ENCODE data around the gene ITM2B. TPM values are rescaled to one million over a fixed set of nuclear protein-coding genes. Genes with fewer than 3 reads are reported as not detected.
A peak's percentile ranks its signal among the peaks of the same experiment; 100 is the strongest.

ITM2B gene
- total RNA-seq, 1 experiment from 2014 or later, result 224 TPM

- Histone ChIP-seq H3K4me3 (ENCODE audit: low read depth, low read length) (no peak overlapping the region), H3K27me3 (replicated peaks; ENCODE audit: control insufficient read depth, insufficient read depth, low read length) (no peaks in the 10 kb centered on the region), H3K36me3 (ENCODE audit: control insufficient read depth, insufficient read depth, low read length) (peaks cover 4% of the 10 kb centered on the region; the same call in 1 of the 2 replicates), H3K9me3 (no peaks in the 10 kb centered on the region), H3K4me1 (peaks cover 15% of the 10 kb centered on the region)
- no peaks in the 10 kb centered on the region for H3K9me3 Mint-ChIP-seq (ENCODE audit: unreplicated experiment)
- H3K27me3 Mint-ChIP-seq (ENCODE audit: insufficient read depth, unreplicated experiment), result no peaks in the 10 kb centered on the region
- CTCF ChIA-PET, result no interaction called here
- TF ChIP-seq CTCF (IDR thresholded peaks at IDR 0.05; ENCODE audit: insufficient read depth in 1 of 2, low read depth in 1 of 2, low read length in 1 of 2, severe bottlenecking in 1 of 2, unreplicated experiment in 1 of 2), result no peak
- H3K36me3 Mint-ChIP-seq (ENCODE audit: insufficient read depth, unreplicated experiment), result peaks cover 45% of the 10 kb centered on the region
- intact Hi-C loops (cut with micrococcal nuclease; ENCODE audit: unreplicated experiment), result no loop called here
- peaks cover 14% of the 10 kb centered on the region for H3K4me1 Mint-ChIP-seq (ENCODE audit: low read depth, unreplicated experiment)
- no peak overlapping the region for H3K4me3 Mint-ChIP-seq (ENCODE audit: unreplicated experiment)
- POLR2A ChIA-PET, result no interaction called here
- no peak for DNase-seq
- no peak overlapping the region for H3K27ac Mint-ChIP-seq (ENCODE audit: unreplicated experiment)
- BruUV-seq (replicated peaks), result no TSS peak
Observed at GRCh38 chr13:48255954-48256353, 22.9 kb downstream of the ITM2B start.

- Histone ChIP-seq H3K4me3 (ENCODE audit: low read depth, low read length) (no peak overlapping the region), H3K4me1 (peaks cover 15% of the 10 kb centered on the region), H3K9me3 (no peaks in the 10 kb centered on the region), H3K27me3 (replicated peaks; ENCODE audit: control insufficient read depth, insufficient read depth, low read length) (no peaks in the 10 kb centered on the region), H3K36me3 (ENCODE audit: control insufficient read depth, insufficient read depth, low read length) (peaks cover 4% of the 10 kb centered on the region; the same call in 1 of the 2 replicates)
- peaks cover 14% of the 10 kb centered on the region for H3K4me1 Mint-ChIP-seq (ENCODE audit: low read depth, unreplicated experiment)
- intact Hi-C loops (cut with micrococcal nuclease; ENCODE audit: unreplicated experiment), result loop anchor here (2.0 kb wide), 2 partner anchors 23 to 35 kb away; no protein-coding TSS in a partner anchor
- H3K27me3 Mint-ChIP-seq (ENCODE audit: insufficient read depth, unreplicated experiment), result no peaks in the 10 kb centered on the region
- POLR2A ChIA-PET, result interaction anchor here (0.6 kb wide), 1 partner anchor 220 kb away, joined by 3 read pairs; no protein-coding TSS in a partner anchor
- peaks cover 58% of the 10 kb centered on the region for H3K36me3 Mint-ChIP-seq (ENCODE audit: insufficient read depth, unreplicated experiment)
- DNase-seq, result peak in 1 of 2 experiments; percentile 43
- no peaks in the 10 kb centered on the region for H3K9me3 Mint-ChIP-seq (ENCODE audit: unreplicated experiment)
- TF ChIP-seq CTCF (IDR thresholded peaks at IDR 0.05; ENCODE audit: insufficient read depth in 1 of 2, low read depth in 1 of 2, low read length in 1 of 2, severe bottlenecking in 1 of 2, unreplicated experiment in 1 of 2), result no peak
- CTCF ChIA-PET, result no interaction called here
- no peak overlapping the region for H3K4me3 Mint-ChIP-seq (ENCODE audit: unreplicated experiment)
- H3K27ac Mint-ChIP-seq (ENCODE audit: unreplicated experiment), result no peak overlapping the region
- BruUV-seq (replicated peaks), result no TSS peak
Observed at GRCh38 chr13:48258002-48258401, 25.0 kb downstream of the ITM2B start.

GRCh38 chr13:48258430-48258829 is 25.4 kb downstream of the ITM2B start:
- no peak overlapping the region for H3K4me3 Mint-ChIP-seq (ENCODE audit: unreplicated experiment)

More at GRCh38 chr13:48258430-48258829, 25.4 kb downstream of the ITM2B start:
- Histone ChIP-seq H3K36me3 (ENCODE audit: control insufficient read depth, insufficient read depth, low read length) (peaks cover 4% of the 10 kb centered on the region; the same call in 1 of the 2 replicates), H3K4me3 (ENCODE audit: low read depth, low read length) (no peak overlapping the region), H3K9me3 (no peaks in the 10 kb centered on the region), H3K27me3 (replicated peaks; ENCODE audit: control insufficient read depth, insufficient read depth, low read length) (no peaks in the 10 kb centered on the region), H3K4me1 (peaks cover 15% of the 10 kb centered on the region)
- no peak for TF ChIP-seq CTCF (IDR thresholded peaks at IDR 0.05; ENCODE audit: insufficient read depth in 1 of 2, low read depth in 1 of 2, low read length in 1 of 2, severe bottlenecking in 1 of 2, unreplicated experiment in 1 of 2)
- POLR2A ChIA-PET, result no interaction called here
- H3K36me3 Mint-ChIP-seq (ENCODE audit: insufficient read depth, unreplicated experiment), result peaks cover 61% of the 10 kb centered on the region
- H3K27me3 Mint-ChIP-seq (ENCODE audit: insufficient read depth, unreplicated experiment), result no peaks in the 10 kb centered on the region
- intact Hi-C loops (cut with micrococcal nuclease; ENCODE audit: unreplicated experiment), result loop anchor here (2.0 kb wide), 2 partner anchors 24 to 34 kb away; no protein-coding TSS in a partner anchor
- CTCF ChIA-PET, result no interaction called here
- no peak overlapping the region for H3K27ac Mint-ChIP-seq (ENCODE audit: unreplicated experiment)
- H3K4me1 Mint-ChIP-seq (ENCODE audit: low read depth, unreplicated experiment), result peaks cover 14% of the 10 kb centered on the region
- H3K9me3 Mint-ChIP-seq (ENCODE audit: unreplicated experiment), result no peaks in the 10 kb centered on the region
- BruUV-seq (replicated peaks), result no TSS peak
- no peak for DNase-seq

Data from Caco-2 (cell line).